CD4-positive, alpha-beta T cell treated with Interferon alpha-2 for 1 hour (primary cell): ENCODE results near the gene RNF44.
A peak's percentile ranks its signal among the peaks of the same experiment; 100 is the strongest.
"Not testable (repeated sequence)": the region's sequence is repeated elsewhere in the genome, so short reads cannot be mapped to it uniquely, and the experiment has no call there.

Experiments used
- DNase-seq, 2 donors: peaks; one replicate each; pipeline ENCODE4 v3.0.0-alpha.2; 2020 to 2022

The RNF44 gene

GRCh38 chr5:176550937-176551336 is 13.7 kb upstream of the RNF44 start:
- not testable (repeated sequence) for DNase-seq

DNA sequence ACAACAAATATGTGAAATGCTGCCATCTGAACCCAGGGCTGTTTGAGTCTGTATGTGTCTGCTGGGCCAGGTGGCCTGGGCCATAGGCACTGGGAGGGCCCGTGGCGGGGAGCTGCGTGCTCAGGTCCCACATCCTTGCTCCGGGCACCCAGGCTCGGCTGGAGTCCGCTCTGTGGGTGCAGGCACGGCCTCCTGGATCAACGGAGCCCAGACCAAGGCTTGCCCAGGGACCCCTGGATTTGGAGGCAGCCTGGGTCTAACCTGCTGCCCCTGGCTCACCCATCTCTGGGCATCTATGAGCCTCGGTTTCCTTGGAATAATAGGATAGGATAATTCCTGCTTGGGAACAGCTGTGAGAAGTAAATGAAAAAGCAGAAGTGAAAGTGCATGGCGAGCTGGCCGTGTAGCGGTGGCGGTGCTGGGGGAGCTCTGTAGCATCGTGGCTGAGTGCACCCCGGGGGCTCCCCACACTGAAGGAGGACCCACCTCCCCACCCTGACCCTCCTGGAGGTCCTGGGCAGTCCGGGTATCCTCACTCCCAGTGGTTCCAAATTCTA is 13.2 kb upstream of the RNF44 start:
- DNase-seq, result no peak

DNA sequence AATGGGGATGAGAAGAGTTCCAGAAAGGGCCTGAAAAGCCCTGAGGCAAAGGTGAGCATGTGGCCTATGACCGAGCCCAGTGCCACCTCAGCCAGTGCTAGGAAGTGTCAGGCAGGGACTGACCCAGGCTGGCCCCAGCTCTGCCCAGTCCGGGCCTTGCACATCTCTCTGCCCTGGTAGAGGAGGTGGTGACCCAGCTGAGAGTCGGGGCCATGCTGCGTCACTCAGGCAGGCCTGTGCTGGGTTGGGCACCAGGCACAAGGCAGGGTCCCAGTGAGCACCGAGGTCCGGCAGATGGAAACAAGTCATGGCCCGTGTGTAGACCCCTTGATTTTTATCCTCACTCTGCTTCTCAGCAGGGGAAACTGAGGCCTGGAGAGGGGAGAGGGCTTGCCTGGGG is 12.7 kb upstream of the RNF44 start:
- no peak for DNase-seq

DNA sequence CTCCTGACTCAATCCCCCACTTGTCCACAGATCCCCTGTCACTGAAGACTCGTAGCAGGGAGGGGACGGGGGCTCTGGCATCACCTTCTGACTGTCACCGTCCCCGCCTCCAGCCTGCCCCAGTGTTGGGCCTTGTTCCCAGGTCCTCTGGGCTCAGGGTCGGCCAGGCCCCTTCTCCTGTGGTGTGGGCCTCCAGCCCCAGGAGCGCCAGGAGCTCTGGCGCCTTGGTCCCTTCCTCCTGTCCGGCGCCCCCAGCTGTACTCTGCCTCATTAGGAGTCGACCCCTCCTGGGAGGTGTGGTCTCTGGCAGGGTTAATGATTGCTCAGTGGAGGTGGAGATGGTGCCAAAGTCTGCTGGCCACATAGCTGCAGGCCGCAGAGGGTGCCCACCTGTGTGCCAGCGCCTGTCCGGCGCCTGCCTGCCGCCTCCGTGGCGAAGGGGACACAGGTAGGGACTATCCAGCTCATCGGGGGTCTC is 11.8 kb upstream of the RNF44 start, which contains the start of gene CDHR2:
Gene CDHR2, plus strand, starts transcription at position 376 of the 478 bp plus-strand sequence. CDS start 16,011 bp downstream, outside the sequence.
- DNase-seq, result no peak

- DNase-seq, result peak; percentile 52 to 57
Measured at GRCh38 chr5:176547802-176548201, 10.6 kb upstream of the RNF44 start.

- DNase-seq, result no peak
Measured at GRCh38 chr5:176545737-176546509, 8.7 kb upstream of the RNF44 start.

DNA sequence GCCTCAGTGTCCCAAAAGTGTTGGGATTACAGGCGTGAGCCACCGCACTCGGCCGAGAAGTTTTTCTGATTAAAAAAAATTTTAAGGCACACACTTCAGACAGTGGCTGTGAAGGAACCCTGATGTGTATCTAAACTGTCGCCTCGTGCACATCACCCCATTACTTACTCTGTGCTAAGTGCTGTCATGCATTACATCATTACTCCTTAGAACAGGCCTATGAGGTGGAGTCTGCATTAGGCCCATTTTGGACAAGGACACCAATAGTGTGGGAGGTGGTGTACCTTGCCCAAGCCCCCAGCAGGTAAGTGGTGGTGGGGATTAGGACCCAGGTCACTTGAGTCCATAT is 8.2 kb upstream of the RNF44 start:
- no peak for DNase-seq

DNA sequence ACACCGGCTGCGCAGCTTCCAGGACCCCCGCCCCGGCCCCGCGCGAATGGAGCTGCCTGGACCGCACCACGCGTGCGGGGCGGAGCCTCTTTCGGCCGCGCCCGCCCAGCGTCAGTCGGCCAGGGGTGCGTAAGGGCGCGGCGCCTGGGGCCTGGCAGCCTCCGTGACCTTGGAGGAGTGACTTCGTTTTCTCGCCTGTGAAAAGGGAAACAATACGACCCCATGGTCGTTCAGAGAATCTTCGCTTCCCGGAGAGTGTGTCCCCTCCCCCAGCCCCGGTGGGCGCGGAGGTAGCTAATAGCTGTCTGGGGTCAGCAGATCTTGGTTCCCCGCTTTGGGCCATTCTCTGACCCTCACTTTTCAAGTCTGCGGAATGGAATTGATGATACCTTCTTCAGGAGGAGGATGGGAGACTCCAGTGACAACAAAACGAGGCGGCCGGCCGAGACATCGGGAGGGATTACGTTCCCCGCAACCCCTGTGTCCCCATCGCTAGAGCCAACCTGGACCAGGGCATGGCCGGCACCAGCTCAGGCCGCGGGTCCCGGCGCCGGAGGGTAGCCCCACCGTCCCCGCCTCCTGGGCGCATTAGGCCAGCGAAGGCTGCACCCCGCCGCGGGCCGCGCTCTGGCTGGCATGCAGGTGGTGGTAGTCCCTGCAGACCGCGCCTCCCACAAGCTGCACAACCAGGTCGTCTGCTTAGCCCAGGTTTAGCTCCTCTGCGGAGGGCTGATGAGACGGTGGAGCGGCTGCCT is 6.4 kb upstream of the RNF44 start:
- DNase-seq, result peak; percentile 72 to 79

- peak; percentile 28 to 58 for DNase-seq
Measured at GRCh38 chr5:176542596-176543427, 5.6 kb upstream of the RNF44 start.

- peak; percentile 68 to 79 for DNase-seq
Measured at GRCh38 chr5:176542135-176542595, 5.0 kb upstream of the RNF44 start.

- peak; percentile 69 to 83 for DNase-seq
Measured at GRCh38 chr5:176541338-176542134, 4.3 kb upstream of the RNF44 start.

DNA sequence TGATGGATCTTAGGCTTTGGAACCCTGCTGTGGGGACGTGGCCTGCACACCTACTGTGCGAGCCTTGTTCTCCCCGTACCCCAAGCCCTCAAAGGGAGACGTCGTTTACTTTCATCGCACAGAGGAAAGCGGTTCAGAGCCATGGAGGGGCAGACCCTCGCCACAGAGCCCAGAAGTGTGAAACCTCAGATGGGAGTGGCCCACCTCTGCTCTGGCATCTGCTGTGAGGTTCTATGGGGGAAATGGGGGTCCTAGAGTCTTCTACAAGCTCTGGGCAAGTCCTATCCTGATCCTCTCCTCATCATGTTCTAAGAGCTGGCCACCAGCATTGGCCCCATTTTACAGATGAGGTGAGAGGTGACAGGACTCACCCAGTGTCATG is 3.7 kb upstream of the RNF44 start:
- DNase-seq, result peak in 1 of 2 donors; percentile 57

DNA sequence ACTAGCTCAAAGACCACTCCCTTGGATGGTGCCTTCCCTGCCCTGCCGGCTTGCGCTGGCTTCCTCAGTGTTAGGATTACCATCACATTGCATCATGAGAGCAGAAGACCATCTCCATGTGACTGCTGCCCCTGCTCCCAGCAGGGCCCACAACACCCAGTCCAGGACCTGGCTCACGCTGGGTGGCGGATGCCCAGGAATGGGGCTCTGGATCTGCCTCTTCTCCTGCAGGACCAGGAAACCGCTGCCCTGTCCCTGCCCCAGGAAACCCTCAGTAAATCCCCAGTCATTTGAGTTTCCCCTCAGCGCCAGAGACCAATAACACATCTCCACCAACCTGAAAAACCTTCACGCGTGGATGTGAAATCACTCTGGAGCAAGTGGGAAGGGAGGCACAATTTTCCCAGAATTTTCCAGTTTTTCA is 3.3 kb upstream of the RNF44 start:
- DNase-seq, result no peak

DNA sequence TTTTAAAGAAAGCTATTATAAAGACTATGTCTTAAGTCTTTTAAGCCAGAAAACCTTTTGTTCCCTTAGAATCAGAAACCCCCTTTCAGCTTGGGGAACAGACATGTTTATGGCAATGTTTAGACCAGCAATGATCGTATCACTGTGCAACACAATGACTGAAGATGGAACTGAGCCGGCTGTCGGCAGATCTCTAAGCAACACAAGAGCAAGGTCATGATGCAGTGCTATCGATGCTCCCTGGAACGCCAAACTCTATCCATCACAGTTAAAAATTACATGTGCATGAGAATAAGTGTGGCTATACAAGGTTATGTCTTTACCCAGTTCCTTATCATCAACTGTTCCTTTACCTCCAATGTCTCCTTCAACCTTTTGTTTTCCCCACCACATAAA is 1.8 kb upstream of the RNF44 start:
- DNase-seq, result no peak

GRCh38 chr5:176538230-176538988 is 1.2 kb upstream of the RNF44 start:
- DNase-seq, result no peak

GRCh38 chr5:176537554-176538229 is 490 bp upstream of the RNF44 start:
- DNase-seq, result peak; percentile 99 to 100

- peak; percentile 75 to 84 for DNase-seq
Measured at GRCh38 chr5:176536132-176536901, 885 bp downstream of the RNF44 start.

- no peak for DNase-seq
Measured at GRCh38 chr5:176535664-176536131, 1.5 kb downstream of the RNF44 start.

GRCh38 chr5:176535101-176535663 is 2.0 kb downstream of the RNF44 start:
- peak; percentile 67 to 80 for DNase-seq
